ENCODE measurements around the gene NPTX1.

The NPTX1 gene

DNA sequence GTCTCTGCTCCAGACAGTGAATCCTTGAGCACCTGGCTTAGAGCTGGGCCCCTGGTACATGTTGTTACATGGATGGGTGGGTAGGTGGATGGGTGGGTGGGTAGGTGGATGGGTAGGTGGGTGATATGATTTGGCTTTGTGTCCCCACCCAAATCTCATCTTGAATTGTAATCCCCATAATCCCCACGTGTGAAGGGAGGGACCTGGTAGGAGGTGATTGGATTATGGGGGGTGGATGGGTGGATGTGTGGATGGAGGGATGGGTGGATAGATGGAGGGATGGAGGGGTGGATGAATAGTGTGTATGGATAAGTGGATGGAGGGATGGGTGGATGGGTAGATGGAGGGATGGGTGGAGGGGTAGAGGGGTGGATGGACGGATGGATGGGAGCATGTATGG lies 26.6 kb upstream of the NPTX1 start:
- no peak for DNase-seq

DNA sequence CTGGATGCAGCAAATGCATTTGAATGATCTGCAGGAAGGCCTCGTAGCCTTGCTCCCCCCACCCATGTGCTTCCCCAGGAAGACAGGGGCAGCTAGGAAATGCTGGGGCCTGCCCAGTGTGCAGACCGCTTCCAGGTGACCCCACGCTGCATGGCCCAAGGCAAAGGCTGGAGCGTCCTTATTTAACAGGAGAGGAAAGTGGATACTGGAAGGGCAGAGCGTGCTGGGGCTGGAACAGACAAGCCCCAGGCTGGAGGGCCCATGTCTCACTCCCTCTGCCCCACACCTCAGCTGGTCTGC lies 26.1 kb upstream of the NPTX1 start:
- DNase-seq, result no peak

DNA sequence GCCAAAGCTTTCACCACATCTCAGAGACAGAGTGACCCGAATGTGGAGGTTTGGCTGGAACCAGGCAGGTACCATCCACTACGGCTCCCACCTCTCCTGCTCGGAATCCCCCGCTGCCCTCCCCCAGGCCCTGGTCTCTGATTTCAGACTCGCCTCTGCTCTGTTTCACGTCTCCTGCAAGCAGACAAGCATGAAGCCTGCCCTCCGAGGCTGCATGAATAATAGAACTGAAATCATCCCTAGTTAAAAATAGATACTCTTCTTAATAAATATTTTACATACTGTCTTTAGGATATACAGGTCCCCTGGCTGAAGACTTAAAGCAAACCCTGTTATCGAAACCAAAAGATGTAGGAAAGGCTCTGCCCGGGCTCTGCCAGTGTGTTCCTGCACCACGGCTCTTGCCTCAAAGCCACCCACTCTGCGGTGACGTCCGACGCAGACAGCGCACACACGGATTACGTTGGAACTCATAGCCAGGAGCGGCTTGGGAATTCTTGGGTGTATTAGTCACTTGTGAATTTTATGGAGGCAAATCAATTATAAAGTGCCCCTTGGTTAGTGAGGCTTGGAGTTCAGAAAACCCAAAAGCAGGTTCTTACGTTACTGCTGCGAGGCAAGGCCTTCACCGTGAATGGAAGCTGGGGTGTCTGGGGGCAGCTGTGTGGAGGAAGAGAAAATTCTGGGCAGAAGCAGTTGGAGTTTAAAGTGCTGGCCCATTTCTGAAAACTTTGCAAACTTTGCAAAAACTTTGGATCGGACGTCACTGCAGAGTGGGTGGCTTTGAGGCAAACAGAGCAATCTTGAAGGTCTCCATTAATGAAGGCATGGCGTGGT lies 25.6 kb upstream of the NPTX1 start:
- DNase-seq, result no peak

DNA sequence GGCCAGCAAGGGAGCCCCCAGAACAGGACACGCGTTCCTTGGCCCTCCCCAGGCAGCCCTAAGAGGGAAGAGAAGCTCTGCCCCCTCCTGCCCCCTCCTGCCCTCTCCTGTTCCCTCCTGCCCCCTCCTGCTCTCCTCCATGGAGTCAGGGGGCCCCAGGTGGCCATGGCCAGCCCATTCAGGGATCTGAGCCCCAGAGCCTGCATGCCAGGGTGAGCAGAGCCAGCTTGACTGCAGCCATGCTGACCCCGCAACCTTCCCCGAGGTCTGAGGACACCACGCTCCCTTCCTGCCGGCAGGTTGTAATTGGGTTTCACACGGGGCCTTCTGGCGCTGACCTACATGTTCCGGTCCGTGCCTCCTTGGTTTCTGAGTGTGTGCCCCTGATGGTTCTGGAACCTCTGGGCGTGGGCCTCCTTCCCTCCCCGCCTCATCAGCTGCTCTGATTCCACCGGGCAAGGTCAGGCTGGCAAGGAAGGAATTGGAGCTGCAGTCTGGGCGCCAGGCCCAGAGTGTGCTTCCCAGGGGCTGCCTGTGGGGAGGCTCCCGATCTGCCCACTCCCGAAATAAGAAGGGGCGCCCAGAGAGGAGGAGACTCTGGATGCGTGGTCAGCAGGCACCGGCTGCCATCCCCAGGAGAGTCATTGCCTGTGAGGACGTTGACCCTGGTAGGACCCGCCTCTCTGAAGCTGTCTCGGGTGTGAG lies 23.7 kb upstream of the NPTX1 start:
- no peak for DNase-seq

DNA sequence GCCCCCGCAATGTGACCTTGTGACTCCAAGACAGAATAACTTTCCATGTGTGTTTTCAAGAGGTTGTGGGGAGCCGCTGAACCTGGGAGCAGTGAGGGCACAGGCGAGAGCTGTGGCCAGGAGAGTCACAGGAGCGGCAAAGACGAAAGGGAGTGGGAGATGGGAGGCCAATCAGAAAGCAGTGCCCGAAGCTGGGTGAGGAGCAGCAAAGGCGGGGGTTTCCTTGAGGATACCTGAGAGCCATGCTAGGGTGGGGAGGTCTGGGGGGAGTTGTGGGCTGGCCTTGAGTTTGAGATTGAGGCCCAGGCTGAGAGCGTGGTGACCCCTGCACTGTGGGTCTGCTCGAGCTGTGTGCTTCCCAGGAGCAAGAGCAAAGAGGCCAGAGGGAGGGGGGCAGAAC lies 23.2 kb upstream of the NPTX1 start:
- DNase-seq, result no peak

DNA sequence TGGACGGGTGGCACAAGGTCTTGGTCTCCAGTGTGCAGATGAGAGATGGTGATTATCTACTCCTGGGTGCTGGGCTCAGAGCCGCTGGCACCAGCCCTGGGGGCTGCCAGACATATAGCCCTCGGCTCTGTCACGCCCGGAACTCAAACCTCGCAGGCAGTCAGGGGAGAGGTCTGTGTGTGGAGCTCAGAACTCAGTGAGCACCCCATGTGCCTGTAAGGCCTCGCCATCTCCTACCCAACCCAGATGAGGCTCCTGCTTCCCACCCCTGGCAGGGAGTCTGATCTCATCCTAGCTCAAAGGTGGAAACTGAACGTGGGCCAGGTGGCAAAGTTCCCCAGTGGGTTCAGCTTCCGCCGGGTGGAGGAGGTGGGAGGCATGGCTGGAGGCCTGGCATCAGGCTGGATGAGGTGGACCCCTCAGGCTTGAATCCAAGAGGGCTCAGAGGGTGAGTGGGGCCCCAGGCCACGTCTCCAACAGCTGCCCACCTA lies 22.6 kb upstream of the NPTX1 start:
- DNase-seq, result no peak

DNA sequence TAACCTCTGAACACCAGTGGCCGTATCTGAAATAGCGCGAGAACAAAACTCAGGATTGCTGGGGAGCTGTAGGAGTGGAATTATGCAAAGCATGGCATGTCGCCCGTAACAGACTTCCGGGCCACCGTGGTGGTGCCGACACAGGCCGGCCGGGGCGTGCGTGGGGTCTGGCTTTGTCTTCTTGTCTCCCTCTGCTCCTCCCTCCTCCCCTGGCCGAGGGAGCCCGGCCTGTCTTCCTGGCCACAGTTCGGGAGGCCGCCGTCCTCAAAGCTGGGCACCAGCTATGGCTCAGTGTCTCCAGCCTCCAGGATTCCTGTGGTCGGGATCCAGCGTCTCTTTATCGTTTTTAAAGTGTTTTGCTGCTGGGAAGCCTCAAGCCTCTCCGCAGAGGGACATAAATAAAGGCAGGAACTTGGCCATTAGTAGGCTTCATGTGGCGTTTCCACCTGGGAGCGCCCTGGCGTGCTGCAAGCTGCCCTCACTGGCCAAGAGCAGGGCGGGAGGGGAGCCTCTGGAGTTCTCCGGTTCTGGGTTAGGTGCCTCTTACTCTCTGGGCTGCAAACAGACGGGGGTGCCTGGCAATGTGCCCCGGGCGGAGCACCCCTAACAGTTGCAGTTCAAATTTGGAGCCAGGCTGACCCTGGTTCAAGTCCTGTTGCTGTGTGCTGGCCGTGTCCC lies 22.0 kb upstream of the NPTX1 start:
- no peak for DNase-seq

DNA sequence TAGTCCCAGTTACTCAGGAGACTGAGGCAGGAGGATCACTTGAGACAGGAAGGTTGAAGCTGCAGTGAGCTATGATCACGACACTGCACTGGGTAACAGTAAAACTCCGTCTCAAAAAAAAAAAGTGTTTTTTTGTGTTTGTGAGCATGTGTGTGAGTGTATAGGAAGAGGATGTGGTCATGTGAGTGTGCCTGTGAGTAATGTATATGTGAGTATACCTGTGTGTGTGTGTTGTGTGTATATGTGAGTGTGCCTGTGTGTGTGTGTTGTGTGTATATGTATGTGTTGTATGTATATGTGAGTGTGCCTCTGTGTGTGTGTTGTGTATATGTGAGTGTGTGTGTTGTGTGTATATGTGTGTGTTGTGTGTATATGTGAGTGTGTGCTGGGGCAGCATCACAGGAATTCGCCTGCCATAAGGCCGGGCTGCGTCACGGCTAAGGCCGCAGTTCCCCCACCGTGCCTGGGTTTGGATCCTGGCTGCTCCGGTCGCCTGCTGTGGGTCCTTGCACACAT lies 21.4 kb upstream of the NPTX1 start:
- no peak for DNase-seq

DNA sequence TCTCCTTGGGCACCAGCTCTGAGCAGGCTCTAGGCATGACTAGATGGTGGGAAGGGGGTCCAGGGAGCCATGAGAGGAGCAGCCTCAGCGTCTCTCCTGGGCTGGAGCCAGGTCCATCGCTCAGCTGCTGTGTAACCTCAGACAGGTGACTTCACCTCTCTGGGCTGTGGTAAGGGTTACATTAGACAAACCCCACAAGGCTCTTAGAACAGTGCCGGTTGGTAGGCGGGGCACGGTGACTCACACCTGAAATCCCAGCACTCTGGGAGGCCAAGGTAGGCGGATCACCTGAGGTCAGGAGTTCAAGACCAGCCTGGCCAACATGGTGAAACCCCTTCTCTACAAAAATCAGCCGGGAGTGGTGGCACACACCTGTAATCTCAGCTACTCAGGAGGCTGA lies 18.1 kb upstream of the NPTX1 start:
- no peak for DNase-seq

DNA sequence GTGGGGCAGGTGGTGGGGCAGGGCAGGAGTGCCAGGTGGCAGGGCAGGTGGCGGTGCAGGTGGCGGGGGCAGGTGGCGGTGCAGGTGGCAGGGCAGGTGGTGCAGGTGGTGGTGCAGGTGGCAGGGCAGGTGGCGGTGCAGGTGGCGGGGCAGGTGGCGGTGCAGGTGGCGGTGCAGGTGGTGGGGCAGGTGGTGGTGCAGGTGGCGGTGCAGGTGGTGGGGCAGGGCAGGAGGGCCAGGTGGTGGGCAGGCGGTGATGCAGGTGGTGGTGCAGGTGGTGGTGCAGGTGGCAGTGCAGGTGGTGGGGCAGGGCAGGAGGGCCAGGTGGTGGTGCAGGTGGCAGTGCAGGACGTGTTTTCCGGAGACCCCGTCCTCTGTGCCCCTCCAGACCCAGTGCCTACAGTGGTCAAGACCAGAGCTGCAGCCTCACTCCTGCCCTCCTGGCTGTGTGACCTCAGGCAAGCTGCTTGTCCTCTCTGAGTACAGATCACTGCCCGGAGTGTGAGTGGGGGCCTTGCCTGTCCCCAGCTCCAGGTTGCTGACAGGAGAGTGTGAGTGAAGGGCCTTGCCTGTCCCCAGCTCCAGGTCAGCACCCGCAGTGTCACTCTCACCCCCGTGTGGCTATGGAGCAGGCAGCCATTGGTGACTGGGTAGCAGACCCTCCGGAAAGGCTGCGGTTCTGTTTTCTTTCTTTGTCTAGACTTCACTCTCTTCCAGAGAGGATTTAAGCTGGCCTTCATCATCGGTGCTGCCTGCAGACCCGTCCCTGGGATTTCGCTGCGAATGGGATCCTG lies 16.1 kb upstream of the NPTX1 start:
- DNase-seq, result no peak

DNA sequence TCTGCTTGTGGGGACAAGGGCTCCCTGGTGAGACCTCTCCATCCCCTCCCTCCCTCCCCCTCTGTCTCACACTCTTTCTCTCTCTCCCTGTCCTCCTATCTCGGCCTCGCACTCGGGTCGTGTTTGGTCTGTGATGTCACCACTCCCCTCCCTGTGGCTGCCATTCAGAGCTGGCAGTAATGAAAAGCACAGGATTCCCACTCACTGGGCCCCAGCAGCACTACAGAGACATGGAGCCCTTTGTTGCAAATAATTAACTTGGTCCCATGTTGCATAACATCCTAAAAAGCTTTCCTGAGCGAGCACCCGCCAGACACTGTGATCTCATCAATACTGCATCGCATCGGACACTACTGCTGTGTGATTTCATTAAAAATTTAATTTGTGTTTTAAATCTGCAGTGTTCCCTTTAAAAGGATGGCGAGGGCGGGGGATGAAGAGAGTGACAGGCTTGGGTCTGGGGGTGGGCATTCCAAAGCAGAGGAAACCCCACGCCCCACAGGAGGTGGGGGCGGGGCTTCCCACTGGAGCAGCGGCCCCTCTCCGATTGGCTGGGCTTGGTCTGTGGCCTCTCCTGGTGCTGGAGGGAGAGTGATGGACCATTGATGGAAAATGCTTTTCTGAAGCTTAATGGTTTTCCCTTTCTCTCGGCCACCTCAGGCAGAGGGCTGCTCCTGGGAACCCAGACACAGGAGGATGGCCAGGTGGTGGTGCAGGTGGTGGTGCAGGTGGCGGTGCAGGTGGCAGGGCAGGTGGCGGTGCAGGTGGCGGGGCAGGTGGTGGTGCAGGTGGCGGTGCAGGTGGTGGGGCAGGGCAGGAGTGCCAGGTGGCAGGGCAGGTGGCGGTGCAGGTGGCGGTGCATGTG lies 15.3 kb upstream of the NPTX1 start:
- no peak for DNase-seq

DNA sequence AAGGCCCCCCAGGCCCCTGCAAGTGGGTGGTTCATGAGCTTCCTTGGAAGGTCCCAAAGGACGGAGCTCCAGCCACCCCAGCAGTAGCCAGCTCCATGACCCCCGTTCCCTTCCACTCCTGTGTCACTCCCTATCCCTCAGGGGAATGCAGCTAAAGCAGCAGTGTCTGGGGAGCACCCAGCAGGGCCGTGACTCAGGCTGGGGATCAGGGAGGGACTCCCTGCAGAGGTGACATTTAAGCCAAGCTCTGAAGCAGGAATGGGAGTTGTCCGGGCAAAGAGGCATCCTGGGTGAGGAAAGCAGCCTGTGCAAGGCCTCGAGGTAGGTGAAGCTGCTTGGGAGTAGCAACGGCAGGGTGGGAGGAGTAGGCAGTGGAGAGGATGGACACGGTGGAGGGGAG lies 11.1 kb upstream of the NPTX1 start:
- no peak for DNase-seq

DNA sequence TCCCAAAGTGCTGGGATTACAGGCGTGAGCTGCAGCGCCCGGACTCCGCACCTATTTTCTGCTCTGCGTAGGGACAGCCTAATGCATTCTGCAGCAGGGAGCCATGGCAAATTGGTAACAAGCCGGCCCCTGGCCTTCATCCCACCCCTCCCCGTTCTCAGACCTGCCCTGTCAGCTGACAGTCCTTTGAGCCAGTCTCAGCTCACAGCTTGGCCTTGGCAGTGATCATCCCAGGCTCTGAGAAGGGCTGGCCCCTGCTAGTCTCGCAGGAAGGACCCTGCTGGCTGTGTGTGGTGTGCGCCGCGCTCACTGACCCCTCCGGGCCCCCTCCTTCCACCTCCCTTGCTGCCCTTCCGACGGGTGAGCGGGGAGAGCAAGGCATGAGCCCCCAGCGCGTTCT lies 10.3 kb upstream of the NPTX1 start:
- DNase-seq, result no peak

DNA sequence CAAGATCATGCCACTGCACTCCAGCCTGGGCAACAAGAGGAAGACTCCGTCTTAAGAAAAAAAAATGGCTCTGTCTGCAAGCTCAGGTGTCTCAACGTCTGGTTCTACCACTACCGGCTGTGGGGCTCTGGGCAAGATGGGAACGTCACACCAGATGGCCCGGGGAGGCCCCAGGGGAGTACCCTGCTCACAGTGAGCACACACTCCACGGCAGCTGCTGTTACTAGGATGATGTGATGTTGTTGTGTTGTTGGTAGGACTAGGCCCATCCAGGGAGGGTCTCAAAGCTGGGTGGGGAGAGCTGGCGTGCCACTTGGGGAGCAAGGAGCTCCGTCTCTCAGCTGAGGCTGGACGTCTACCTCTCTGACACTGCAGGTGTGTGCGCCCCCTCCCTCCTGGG lies 9.4 kb upstream of the NPTX1 start:
- no peak for DNase-seq

DNA sequence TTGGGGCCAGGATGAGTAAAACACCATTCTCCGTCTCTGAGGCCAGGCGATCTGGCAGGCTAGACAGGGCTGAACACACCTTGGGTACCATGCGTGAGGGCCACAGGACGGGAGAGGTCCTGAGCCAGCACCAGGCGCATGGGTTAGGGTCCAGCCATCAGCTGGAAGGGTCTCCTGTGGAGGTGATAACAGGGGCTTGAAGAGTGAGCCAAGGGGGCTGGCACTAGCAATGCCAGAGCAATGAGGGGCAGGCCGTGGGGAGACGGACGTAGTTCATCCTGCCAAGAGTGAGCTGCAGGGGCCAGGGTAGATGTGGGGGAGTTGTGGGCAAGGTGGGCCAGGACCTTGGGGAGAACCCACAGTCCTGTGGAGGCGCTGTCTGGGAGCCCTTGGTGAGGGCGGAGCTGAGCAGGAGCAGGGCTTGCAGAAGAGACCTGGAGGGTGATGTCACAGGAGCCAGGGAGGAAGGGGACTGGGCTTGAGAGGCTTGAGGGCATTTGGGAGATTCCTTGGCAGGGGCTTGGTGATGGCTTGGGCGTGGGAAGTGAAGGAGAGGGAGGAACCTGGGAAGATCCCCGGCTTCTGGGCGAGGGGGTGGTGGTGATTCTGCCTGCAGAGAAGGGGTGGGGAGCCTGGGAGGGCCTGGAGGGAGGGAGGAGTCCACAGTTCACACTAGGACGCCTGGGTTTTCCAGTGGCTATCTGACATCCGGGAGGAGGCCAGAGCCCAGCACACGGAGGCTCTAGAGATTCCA lies 6.3 kb upstream of the NPTX1 start:
- DNase-seq, result no peak

DNA sequence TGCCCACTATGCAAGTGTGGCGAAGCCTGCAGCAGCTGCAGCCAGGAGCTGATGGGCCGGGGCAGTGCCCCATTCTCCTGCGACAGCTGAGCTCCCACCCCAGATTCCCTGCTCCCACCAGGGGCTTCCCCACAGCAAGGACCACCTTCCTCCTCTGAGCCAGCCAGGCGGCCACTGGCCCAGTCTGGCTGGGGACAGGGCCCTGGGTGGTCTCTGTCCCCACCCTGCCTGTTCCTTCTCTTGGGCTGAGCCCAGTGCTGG lies 5.6 kb upstream of the NPTX1 start:
- no peak for DNase-seq

DNA sequence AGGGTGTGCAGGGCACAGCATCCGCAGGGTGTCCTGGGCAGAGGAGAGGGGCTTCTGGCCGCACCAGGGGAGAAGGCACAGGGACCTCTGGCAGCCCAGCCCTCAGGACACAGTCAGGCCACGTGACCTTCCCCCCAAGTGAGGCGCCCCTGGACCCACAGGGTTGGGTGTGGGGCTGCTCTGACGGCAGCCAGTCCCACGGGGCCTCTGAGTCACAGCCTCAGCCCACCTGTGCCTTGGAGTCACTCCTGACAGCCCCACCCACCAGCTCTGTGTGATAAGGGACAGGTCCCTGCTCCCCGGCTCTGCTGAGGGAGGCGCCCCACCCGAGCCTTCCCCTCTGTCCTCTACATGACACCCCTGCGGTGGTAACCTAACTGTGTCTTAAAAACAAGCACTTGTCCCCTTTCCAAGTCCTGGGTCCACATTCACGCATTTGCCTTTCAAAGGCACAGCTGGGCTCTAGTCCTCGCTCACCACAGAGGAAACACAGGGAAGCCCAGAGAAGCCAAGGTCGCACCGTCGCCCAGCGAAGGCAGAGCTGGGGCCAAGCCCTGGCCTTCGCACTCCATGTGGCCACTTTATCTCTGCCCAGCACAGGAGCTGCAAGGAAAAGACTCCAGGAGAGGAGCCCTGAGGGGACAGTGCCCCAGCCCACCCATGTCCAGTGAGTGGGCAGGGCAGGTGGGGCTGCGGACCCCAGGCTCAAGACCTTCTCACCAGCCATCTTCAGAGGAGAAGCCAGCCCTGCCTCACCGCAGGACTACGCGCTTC lies 5.1 kb upstream of the NPTX1 start:
- no peak for DNase-seq

DNA sequence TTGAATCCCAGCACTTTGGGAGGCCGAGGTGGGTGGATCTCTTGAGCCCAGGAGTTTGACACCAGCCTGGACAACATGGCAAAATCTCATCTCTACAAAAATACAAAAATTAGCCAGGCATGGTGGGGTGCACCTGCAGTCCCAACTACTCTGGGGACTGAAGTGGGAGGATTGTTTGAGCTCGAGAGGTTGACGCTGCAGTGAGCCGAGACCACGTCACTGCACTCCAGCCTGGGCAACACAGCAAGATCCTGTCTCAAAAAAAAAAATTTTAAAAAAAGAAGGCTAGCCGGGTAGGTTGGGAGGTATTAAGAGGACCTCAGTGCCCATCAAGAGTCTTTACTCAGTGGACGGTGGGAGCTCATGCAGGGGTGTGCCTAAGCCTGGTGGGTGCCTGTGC lies 3.8 kb upstream of the NPTX1 start:
- DNase-seq, result no peak

DNA sequence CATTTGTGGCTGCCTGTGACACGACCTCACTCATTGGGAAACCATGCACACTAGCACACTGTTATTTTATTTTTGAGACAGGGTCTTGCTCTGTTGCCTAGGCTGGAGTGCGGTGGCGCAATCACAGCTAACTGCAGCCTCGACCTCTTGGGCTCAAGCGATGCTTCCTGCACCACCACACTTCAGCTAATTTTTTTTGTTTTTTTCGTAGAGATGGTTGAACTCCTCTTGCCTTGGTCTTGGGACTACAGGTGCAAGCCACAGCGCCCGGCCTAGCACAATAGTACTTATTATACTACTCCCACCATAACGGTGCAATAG lies 2.8 kb upstream of the NPTX1 start:
- DNase-seq, result no peak

DNA sequence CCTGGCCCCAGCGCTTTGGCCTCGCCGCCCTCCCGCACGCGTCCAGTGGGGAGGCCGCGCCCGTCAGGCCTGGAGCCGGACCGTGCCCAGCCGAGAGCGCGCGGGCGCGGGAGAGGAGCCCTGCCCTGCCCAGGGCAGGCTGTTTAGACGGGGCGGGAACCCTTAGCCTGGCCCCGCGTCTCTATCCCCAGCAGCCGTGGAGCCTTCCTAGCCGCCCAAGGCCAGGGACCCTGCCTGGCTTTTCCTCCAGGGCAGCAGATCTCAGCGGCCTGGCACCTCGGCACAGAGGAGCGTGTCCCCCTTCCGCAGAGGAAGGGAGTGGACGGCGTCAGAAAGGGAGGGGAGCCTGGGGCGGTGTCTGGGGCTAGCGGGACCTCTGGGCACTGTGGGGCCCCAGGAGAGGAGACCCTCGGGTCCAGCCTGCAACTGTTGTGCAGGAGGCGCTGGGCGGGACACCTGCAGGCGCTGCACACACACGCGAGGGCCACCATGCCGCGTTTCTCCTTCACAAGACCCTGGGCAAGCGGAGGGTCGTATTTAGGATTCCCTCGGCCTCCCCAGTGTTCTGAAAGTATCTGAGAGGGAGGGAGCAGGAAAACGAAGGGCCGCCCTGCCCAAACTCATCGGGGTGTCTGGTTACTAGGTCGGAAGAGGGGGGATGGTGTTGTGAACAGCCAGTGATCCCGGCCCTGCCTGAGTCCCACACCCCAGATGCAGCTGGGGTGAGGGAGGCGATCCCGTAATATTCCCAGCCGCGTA lies 2.3 kb upstream of the NPTX1 start:
- no peak for DNase-seq
